GM19238 (cell line): ENCODE results near the gene HOXA10.
A peak's percentile ranks its signal among the peaks of the same experiment; 100 is the strongest.

Source experiments
- DNase-seq: peaks from one replicate; pipeline ENCODE4 v3.0.0; 2011; ENCODE audit warnings: low spot score; ENCODE audit not compliant: insufficient read length

The HOXA10 gene

DNA sequence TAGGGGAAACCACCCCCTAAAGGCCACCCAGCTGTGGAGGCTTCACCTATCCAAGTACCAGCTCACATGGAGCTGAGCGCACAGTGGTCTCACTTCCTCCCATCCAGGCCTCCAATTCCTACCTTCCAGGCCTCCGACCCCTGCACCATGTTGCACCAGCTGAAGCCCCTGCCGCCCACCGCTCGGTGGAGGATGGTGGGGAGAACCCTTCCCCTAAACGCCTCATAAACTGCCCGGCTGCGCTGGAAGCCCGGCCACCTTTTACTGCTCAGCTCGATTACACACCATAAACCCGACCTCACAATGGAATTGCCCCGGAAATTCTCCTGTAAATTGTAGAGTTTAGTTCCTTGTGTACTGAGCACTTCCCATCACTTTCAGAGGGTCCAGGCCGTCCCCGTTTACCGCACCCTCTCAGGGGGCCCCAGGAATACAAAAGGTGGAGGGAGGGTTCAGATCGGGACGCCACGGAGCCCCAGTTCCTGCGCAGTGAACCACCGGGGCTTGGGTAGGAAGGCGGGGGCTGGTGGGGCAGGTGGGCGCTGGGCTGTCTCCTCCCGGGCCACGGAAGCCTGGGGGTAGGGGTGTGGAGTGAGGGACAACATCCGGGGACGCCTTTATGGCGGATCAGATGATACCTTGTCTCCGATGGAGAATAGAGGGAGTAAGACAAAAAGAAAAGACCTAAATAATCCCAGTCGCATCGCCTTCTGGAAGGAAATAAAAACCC, 16.3 kb downstream of the HOXA10 start:
- DNase-seq, result no peak

DNA sequence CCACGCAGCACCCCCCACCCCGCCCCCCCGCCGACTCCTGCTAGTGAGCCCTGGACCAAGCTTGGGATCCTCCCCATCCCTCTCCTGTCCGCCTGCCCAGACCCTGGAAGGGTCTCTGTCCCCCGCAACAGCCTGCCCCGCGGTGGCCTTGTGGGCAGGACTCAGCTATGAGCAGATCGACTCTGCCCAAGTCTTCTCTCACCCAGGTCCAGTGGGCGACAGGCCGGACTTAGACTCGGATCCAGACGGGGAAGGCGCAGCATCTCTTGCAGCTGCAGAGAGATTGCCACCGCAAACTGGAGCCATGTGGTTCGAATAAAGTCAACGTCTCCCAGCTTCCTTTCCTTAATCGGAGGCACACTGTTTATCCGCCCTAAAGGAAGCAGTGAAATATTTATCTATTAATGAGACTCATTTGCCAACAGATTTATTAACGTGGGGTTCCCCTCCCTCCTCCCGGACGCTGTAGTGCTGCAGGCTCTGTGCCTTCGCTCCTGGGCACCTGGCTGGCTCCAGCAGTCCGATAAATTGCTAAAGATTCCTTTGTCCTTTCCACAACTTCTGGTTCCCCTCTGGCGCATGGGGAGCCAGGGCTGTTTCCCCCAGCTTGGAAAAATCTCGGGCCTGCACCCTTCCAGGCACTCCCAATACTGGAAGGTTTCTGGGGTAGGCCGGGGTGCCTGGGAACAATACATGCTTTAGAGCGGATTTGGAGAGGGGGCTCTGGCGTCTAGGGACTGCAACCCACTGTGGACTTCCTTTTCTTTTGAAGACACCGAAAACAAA, 17.0 kb downstream of the HOXA10 start:
- no peak for DNase-seq

DNA sequence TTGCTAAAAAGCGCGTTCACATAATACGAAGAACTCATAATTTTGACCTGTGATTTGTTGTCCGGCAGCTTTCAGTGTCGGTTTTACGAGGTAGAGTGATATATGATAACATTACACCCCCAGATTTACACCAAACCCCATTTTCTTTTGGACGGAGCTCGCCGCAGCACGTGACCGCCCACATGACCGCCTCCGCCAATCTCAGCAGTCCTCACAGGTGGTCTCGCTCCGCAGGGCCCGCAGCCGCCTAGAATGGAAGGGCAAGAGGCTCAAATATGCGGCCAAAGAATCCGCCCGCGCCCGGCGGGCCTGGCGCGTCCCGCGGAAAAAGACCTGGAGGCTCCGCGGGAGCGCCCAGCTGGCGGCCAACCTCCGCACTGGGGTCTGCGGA, 17.6 kb downstream of the HOXA10 start, which contains the start of gene HOXA7:
HOXA7 (minus strand) TSS at position 168 of the 391 bp plus-strand sequence; CDS start at position 38, 130 bp downstream.
- DNase-seq, result no peak

DNA sequence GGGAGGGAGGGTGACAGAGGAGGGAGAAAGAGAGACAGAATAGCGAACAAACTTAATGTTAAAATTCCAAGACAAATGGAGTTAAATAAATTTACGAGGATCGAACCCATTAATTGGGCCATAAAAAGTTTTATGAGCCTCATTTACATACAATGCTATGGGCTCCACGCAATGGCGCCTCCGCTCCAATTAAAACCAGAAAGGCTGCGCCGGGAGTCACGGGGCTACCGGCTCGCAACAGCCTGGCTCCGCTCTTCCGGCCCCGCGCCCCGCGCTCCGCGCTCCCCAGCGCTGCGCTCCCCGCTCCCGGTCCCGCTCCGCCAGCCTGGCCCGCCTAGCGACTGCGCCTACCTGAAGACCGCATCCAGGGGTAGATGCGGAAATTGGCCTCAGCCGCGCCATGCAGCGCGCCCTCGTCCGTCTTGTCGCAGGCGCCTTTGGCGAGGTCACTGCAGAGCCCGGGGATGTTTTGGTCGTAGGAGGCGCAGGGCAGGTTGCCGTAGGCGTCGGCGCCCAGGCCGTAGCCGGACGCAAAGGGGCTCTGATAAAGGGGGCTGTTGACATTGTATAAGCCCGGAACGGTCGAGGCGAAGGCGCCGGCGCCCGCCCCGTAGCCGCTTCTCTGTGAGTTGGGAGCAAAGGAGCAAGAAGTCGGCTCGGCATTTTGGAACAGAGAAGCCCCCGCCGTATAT, 18.2 kb downstream of the HOXA10 start:
- DNase-seq, result no peak

DNA sequence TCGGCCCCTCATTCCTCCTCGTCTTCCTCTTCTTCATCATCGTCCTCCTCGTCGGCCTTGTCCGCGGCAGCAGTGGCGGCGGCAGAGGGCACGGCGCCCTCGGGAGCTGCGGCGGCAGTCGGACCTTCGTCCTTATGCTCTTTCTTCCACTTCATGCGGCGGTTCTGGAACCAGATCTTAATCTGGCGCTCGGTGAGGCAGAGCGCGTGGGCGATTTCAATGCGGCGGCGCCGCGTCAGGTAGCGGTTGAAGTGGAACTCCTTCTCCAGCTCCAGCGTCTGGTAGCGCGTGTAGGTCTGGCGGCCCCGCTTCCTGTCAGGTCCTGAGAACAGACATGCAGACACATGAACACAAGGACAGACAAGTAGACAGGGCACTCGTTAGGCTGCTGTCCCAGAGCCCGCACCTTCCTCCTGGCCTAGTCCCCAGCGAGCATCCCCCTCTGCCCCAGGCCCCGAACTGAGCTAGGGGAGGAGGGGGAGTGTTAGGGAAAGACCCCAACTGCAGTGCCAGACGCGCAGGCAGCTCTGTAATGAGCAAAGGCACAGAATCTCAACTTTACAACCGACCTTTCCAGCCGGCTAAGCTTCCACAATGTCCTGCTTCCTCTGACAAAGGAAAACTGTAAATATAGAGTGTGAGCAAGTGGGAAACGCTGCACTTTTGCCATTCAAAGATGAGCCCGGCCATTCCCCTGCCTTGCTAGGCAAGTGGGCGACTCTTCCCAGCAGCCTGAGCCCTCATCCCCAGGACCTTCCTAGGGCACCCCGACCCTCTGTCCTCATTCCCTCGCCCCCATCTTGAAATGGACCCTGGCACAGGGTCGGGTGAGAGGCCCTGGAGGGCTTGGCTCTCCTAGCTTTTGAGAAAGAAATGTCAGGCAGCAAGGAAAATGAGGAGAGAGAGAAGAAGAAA, 19.0 kb downstream of the HOXA10 start:
- DNase-seq, result no peak

DNA sequence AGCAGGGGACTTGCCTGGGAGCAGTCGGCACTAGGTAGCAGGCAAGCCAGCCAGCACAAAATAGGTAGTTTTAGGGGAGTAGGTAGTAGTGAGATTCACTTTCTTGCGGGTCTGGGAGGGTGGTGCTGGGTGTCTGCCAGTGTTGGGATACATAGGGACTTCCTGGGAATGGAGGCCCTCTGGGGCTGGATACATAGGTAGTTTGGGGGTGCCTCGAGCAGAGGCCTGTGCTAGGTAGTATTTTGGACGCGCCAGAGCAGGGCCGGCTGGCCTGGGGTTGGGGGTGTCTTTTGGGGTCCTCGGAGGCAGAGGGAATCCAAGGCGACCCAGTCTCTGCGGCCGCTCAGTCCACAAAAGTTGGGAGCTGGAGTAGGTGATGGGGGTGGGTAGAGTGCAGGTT, 19.8 kb downstream of the HOXA10 start:
- DNase-seq, result no peak

DNA sequence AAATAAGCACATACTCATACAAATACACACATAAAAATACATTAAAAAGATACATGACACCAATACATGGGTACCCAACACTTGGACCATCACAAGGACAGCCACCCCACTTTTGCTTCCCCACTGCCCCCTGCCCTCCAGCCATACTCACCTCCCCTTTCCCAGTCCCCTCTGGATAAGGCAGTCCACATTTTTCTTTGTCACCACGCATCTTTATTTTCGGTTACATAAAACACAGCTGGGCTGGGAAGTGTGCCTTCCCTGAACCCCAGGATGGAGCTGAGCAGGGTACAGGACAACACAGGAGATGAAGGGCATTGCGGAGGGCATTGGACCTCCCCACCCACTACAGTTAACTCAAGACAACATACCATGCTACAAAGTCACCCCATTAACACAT, 20.6 kb downstream of the HOXA10 start:
- no peak for DNase-seq

DNA sequence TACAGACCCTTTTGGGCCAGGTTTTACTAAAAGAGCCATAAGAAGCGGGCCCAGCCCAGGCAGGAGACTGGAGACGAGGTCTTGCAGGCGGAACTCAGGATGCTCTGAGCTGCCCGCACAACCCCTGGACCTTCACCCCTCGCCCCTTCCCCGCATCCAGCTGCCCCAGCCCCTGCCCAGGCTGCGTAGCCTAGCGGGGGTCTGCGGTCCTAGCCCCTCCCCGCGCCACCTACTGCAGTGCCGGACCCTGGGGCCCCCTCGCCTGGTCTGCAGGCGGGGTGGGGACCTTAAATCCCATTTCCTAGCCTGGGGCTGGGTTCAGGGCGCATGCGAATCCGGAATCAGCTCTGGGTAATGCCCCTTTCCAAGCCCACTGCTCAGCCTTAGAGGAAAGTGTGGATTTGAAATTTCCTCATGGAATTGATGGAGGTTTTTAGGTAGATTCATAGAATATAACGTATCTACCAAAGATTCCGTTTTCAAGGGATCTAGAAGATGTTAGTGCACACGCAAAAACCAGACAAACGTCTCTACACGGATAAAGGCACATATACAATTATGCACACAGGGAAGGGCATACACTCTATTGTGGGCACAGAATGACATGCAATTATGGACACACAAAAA, 21.2 kb downstream of the HOXA10 start:
- DNase-seq, result no peak

DNA sequence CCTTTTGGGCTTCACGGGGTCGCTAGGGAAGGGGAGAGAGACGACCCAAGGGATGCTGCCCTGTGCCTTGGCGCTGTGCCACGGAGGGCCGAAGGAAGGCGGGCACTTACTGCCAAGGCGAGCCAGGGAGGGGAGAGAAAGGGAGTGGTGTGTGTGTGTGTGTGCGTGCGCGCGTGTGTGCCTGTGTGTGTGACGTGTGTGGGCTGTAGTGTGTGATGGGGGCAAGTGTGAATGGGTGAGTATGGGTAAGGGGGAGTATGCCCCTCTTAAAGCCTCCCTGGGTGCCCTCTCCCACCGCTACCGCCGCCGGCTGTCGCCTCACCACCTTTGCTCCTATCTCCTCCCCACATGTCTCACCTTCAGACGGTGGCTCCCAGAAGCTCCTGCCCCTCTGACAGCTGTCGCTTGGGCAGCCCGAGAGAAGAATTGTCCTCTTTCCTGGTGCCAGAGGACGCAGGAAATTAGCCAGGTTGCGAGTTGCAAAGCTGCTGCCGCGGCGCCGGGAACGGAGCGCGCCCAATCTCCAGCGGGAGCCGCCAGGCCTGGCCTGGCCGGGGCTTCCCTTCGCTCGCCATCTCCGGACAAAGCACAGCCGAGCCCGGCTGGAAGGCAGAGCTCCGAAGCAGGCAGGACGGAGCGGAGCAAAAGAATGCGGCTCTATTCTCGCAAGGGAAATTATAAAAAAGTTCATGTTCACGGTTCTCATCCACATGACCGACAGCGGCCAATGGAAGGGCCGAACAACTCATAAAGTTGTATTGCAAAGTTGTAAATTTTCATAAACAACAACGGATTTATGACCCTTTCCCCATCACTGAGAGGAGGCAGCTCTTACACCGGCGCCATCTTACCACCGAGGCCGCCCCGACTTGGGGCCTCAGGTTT, 21.9 kb downstream of the HOXA10 start, which contains the start of gene HOXA3:
HOXA3 (minus strand) TSS at position 653 of the 885 bp plus-strand sequence. CDS start 41,943 bp downstream, outside the sequence.
- DNase-seq, result no peak

DNA sequence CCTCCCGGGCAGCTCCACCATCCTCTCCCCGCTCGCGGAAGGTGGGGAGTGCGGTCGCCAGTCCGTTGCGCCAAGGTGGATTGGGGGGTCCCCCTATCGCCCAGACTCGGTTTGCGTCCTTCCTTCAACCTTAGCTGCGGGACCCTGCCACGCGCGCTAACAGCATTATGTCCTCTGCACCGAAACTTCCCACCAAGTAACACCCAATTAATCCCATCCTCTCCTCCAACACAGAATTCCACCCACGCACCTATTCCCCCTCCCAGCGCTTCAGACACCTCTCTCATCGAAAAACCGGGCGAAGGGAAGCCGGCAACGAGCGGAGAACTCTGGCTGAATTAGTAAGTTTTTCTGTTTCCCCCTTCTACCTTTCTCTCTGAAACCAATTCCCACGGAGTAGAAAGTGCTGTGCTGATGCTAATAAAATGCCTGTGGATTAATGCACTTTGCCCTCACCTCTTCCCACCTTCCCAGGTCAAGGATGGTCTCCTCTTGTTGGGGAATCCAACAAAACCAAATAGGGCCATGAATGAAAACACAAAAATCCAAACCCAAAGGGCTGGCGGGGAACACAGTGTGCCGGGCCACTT, 22.7 kb downstream of the HOXA10 start:
- no peak for DNase-seq

DNA sequence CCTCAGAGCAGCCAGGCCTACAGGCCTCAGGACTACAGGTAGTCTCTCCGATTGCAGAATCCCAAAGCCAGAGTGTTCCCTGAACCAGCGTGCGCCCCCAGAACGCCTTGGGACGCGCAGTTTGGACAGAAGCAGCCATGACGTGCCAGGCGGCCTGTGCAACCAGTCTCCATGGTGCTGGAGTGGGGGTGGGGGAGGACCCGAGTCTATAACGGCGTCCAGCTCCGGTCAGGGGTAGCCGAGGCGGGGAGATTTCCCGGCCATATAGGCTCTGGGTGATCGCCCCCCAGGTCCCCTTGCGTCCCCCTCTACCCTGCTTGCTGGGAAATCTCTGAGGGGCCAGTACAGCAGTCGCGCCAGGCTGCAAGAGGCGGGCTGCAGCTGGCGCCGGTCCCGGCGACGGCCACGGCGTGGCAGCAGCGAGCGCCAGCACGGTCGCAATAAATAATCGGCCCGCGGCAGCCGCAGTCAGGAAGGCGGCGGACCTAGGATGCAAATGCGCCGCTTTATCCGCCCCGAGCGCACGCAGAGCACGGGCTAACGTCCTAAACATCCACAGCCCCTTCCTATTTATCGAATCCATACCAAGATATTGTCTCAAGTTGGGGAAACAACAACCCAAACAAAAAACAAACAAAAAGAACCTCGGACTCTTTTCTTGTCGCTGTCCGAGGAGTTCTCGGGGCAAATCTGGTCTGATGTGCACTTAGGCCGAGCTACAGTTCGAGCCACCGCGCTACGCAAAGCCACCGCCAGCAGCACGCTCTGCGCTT, 23.4 kb downstream of the HOXA10 start:
- peak; percentile 84 for DNase-seq

DNA sequence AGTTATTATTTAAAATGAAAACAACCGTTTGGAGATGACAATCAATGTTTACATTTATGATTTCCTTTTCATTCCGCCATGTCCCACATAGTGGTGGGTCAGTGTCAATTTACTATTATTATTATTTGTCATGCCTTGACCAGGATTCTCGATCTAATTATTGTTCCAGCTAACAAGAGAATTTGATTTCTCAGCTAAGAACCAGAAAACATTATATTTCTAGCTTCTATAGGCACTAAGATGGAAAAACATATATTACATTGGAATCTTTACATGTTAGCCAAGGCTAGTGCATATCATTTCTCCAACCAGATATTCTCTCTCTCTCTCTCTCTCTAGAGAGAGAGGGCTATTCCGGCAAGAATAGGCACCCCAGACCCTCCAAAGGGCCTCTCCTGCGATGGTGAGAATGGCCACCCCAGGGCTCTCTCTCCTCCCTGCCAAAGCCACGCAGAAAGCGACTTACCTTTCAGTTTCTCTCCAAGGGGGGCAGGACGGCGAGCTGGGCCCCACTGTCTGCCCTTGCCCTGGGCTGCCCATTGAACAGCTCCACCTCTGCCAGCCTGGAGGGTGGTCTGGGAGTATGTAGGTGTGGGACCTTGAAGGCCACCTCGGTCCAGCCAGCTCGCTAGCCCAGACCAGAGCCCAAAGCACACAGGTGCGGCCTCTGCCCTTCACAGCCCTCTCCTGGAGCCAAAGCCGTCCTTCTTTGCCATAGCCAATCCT, 24.1 kb downstream of the HOXA10 start:
- no peak for DNase-seq

DNA sequence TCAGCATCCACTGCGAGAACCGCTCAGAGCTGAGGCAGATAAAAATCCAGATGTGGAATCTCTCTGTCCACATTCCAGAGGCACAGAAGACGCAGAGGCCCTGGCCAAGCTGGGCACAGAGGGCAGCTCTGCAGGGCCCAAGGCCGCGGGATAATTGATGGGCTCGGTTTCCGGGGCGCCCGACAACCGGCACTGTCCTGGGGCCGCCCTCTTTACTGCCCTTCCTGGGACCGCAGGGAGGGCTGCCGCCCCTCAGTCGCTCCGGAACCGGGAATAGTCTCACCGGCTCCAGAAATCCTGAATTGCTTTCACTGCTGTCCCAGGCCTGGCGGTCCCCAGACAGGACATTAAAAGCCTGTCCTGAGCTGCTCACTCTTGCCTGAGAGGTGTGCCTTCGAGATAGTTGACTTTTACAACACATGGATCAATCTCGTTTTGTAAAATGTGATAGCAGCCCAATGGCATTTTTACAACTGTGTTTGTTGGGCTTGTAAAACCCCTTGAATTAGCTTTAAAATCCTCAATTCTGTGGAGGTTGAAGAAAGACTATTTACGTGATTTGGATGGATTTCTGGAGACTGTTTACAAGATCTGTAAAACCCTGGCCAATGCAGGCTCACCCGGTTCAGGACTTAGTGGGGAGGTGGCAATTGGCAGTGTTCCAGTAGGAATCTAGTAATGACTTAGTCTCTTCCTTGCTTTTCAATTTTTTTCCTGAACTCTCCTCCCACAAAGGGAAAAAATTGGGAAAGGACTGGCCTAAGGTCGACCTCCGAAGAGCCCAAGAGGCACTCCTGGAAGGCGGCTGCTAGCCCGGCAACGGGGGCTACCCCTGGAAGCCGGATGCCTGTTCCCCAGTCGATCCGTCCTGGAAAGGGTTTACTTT, 25.1 kb downstream of the HOXA10 start:
- DNase-seq, result no peak

DNA sequence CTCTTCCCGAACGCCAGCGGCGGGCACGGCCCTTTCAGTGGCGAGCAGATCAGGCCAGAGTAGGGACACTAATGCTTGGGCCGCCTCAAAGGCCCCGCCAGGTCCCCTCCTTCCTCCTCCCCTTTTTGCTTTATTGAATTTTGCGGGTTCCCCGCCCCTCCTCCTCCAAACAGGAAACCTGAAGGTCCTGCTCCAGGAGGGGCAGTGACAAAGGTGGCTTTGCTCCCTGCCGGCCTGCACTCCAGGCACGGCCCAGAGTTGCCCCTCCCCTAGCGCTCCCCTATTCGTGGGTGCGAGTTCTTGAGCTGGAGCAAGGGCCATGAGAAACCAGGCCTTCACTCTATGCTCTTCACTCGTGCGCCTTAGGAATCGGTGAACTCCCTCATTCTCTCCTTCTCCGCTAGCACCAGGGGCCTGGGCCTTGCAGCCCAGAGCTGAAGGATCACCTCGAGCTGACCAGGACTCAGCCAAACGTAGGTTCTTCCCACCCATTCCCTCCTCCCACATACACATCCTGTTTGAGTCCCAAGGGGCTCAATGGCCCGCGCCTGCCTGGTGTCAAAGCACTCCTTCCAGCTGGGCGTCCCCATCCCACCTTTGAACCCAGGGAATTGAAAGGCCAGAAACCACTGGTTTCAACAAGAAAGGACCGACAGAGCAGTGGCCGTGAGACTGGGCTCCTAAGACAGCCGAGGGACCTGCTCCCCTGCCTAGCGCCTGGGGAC, 25.9 kb downstream of the HOXA10 start:
- no peak for DNase-seq

DNA sequence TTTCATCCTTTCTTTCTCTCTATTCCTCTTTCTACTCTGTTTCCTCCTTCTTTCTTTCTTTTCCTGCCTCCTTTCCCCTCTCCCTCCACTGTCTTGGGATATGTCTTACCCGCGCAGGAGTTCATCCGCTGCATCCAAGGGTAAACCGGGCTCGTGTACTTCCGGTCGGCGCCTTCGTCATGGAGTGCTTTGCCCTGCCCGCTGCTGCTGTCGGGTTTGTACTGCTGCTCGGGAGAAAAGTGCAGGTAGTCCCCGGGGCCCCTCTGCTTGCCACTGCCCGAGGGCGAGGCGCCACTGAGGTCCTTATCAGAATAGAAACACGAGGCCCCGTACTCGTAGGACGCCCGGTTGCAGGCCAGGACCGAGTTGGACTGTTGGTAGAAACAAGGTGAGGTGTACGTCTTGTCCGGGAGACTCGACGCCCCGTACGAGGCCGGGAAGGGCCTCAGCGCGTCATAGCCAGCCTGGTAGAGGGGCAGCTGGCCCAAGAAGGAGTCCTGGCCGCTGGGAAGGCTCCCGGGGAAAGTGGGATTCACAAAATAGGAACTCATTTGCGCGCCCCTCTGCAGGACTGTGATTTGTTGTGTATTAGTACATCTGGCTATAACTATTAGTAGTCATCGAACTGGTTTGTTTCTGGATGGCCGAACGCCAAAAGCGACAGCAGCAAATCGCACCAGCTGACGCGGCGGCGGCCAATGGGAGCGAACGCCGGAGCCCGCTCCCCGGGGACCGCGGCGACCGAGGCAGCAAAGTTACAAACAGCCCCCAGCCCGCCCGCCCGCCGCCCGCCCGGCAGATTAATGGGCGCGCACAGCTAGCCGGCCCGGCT, 26.7 kb downstream of the HOXA10 start, which contains the start of gene HOXA6:
HOXA6 (minus strand) TSS at position 576 of the 832 bp plus-strand sequence; CDS start at position 551, 25 bp downstream.
- DNase-seq, result no peak
